GM12891 (cell line): Measurements from ENCODE around the gene ADCK1.

Experiments
- POLR2A ChIP-seq: IDR thresholded peaks from 2 replicates; pipeline ENCODE4 v1.6.1; 2011; ENCODE audit warnings: low read depth, low read length, control low read depth
- POLR2AphosphoS5 ChIP-seq: IDR thresholded peaks from 2 replicates; pipeline ENCODE4 v1.6.1; 2011; ENCODE audit warnings: low read depth, low read length, control low read depth
- SPI1 ChIP-seq: IDR thresholded peaks from 2 replicates; pipeline ENCODE4 v1.6.1; 2011; ENCODE audit warnings: low read depth, low read length, control low read depth

- no peak for TF ChIP-seq SPI1
- TF ChIP-seq POLR2A, result no peak
- TF ChIP-seq POLR2AphosphoS5, result no peak
Observed at GRCh38 chr14:77883847-77884238, 83.9 kb downstream of the ADCK1 start.
